Keratinocyte (primary cell): Measurements from ENCODE around the gene C5orf34. TPM values are rescaled to one million over a fixed set of nuclear protein-coding genes. Genes with fewer than 3 reads are reported as not detected.

ENCODE experiments used
- DNase-seq: peaks from one replicate; pipeline ENCODE4 v3.0.0-alpha.2; 2011; ENCODE audit warnings: low read depth, missing footprints, low spot score
- FAIRE-seq: peaks from 2 replicates; lab custom pipeline; 2011; peaks lifted over from hg19 to GRCh38; lab: Jason Lieb, UNC
- H2AFZ ChIP-seq: 2 replicates; pipeline ENCODE4 v1.6.0; 2012; ENCODE audit warnings: low read length, control low read depth, inconsistent platforms; ENCODE audit not compliant: control insufficient read depth
- H3K27ac ChIP-seq: 2 replicates; pipeline ENCODE4 v1.5.1; 2011; ENCODE audit warnings: low read length; ENCODE audit not compliant: control insufficient read depth, insufficient read depth
- H3K27me3 ChIP-seq: 3 replicates; pipeline ENCODE4 v1.6.0; 2011; ENCODE audit warnings: low read length; ENCODE audit not compliant: control insufficient read depth, insufficient read depth; ENCODE audit errors: extremely low read depth
- H3K36me3 ChIP-seq, 2 experiments: 2 replicates in 1 of 2; 3 replicates in 1 of 2; pipeline ENCODE4 v1.5.1; 2011; ENCODE audit warnings: low read length in 2 of 2, mild to moderate bottlenecking in 1 of 2; ENCODE audit not compliant: control insufficient read depth in 2 of 2, insufficient read depth in 2 of 2; ENCODE audit errors: extremely low read depth in 1 of 2
- H3K4me1 ChIP-seq: 3 replicates; pipeline ENCODE4 v1.5.1; 2011; ENCODE audit warnings: low read length; ENCODE audit not compliant: control insufficient read depth, insufficient read depth; ENCODE audit errors: extremely low read depth
- H3K4me2 ChIP-seq: 3 replicates; pipeline ENCODE4 v1.6.0; 2011; ENCODE audit warnings: low read depth, low read length; ENCODE audit not compliant: control insufficient read depth, insufficient read depth; ENCODE audit errors: extremely low read depth
- H3K4me3 ChIP-seq, 3 experiments: fragments of 200-600 bp in 1 of 3; sonication (generic) in 1 of 3; 2 replicates in 2 of 3; 3 replicates in 1 of 3; pipeline ENCODE4 v1.5.1; 2011 to 2016; ENCODE audit warnings: low read length in 3 of 3, mild to moderate bottlenecking in 3 of 3, control low read depth in 2 of 3, inconsistent platforms in 1 of 3, low read depth in 1 of 3, mixed read lengths in 1 of 3, mixed run types in 1 of 3, moderate library complexity in 1 of 3; ENCODE audit not compliant: control insufficient read depth in 2 of 3, insufficient read depth in 2 of 3; ENCODE audit errors: extremely low read depth in 1 of 3
- H3K79me2 ChIP-seq: 2 replicates; pipeline ENCODE4 v1.6.0; 2012; ENCODE audit warnings: low read length; ENCODE audit not compliant: control insufficient read depth, insufficient read depth
- H3K9ac ChIP-seq: 3 replicates; pipeline ENCODE4 v1.6.0; 2011; ENCODE audit warnings: low read length; ENCODE audit not compliant: control insufficient read depth, insufficient read depth; ENCODE audit errors: extremely low read depth
- H3K9me1 ChIP-seq: 3 replicates; pipeline ENCODE4 v1.6.0; 2011; ENCODE audit warnings: low read length; ENCODE audit not compliant: control insufficient read depth, insufficient read depth; ENCODE audit errors: extremely low read depth
- H3K9me3 ChIP-seq: 2 replicates; pipeline ENCODE4 v1.5.1; 2012; ENCODE audit warnings: low read depth, low read length; ENCODE audit not compliant: control insufficient read depth
- H4K20me1 ChIP-seq: 3 replicates; pipeline ENCODE4 v1.6.0; 2011; ENCODE audit warnings: low read length; ENCODE audit not compliant: control insufficient read depth, insufficient read depth; ENCODE audit errors: extremely low read depth
- EZH2 ChIP-seq: IDR thresholded peaks from one replicate; pipeline ENCODE4 v1.6.1; 2012; ENCODE audit warnings: inconsistent platforms, mild to moderate bottlenecking, low read length, moderate library complexity
- dilution Hi-C: fragments of 300-500 bp; cut with MboI; formaldehyde crosslinking; loops from one replicate; pipeline ENCODE4 v1.7.0; 2020; ENCODE audit warnings: low sequenced_read_pairs; ENCODE audit not compliant: extremely low pct_ligation_motif_present
- polyA plus RNA-seq, 5 experiments: library from polyadenylated mRNA; depleted of rRNA in 3 of 5; stranded (reverse) in 3 of 5; stranded (forward) in 1 of 5; unstranded in 1 of 5; fragments of >200 nt; gene quantifications; 1 replicate in 1 of 5; 2 replicates in 3 of 5; 3 replicates in 1 of 5; pipeline versions ENCODE4 v1.2.1 to v1.2.3, GENCODE V29; 2011 to 2012; ENCODE audit warnings: missing spikeins in 2 of 5, low read depth in 1 of 5, low replicate concordance in 1 of 5
- TF ChIP-seq, protein P1 (sequence below), 3 experiments: IDR thresholded peaks in 1 of 3; conservative IDR thresholded peaks in 1 of 3; optimal IDR thresholded peaks in 1 of 3; 2 replicates in 2 of 3; 3 replicates in 1 of 3; pipeline versions ENCODE3 to v1.5.1; 2011; ENCODE audit warnings: low read length in 3 of 3, mild to moderate bottlenecking in 3 of 3, moderate library complexity in 2 of 3, control low read depth in 1 of 3, inconsistent platforms in 1 of 3; ENCODE audit not compliant: insufficient read depth in 2 of 3; ENCODE audit errors: extremely low read depth in 1 of 3

Gene C5orf34
- polyA plus RNA-seq, 1 donor (not counting 4 experiments of a cell fraction or from before 2014, with no cell fraction given), result 5.8 TPM

DNA sequence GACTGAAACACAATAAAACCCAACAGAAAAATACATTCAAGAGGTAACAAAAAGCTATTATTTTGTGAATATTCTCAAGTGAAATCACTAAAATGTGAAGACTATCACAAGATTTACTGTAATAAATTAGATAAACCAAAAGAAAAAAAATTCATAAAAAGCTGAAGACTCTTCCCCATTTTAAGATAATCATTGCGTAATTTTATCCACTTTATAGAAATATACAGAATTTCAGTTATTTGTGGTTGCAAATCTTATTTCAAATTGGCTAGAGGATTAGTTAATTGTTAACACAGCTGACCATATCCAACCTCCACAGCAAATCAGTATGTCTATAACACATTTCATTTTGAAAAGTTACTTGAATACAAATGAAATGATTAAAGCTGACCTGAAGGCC, 23.6 kb downstream of the C5orf34 start:
- H4K20me1 ChIP-seq, result no peaks in the 10 kb centered on the region

DNA sequence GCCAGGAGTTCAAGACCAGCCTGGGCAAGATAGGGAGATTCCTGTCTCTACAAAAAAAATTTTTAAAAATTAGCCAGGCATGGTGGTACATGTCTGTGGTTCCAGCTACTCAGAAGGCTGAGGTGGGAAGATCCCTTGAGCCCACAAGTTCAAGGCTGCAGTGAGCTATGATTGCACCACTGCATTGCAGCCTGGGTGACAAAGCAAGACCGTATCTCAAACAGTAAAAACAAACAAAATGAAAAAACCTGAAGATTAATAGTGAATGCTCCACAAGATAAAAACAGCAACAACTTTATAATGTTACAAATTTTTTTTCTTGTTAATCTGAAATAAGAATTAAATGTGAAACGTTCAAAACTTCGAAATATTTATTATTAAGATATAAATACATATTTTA, 28.6 kb downstream of the C5orf34 start:
- no peak overlapping the region for H3K4me3 ChIP-seq
- H3K4me2 ChIP-seq, result no peak overlapping the region
- peaks cover 21% of the 10 kb centered on the region for H3K79me2 ChIP-seq
- no peaks in the 10 kb centered on the region for H3K9me3 ChIP-seq
- no peak overlapping the region for H3K27ac ChIP-seq
- DNase-seq, result no peak
- dilution Hi-C loops, result no loop called here
- no peaks in the 10 kb centered on the region for H3K36me3 ChIP-seq
- H3K9me1 ChIP-seq, result no peaks in the 10 kb centered on the region
- no peaks in the 10 kb centered on the region for H3K27me3 ChIP-seq
- no peak overlapping the region for H3K9ac ChIP-seq
- FAIRE-seq, result no peak
- H4K20me1 ChIP-seq, result no peaks in the 10 kb centered on the region
- H2AFZ ChIP-seq, result no peak overlapping the region
- no peak for TF ChIP-seq EZH2
- TF ChIP-seq, protein P1, sequence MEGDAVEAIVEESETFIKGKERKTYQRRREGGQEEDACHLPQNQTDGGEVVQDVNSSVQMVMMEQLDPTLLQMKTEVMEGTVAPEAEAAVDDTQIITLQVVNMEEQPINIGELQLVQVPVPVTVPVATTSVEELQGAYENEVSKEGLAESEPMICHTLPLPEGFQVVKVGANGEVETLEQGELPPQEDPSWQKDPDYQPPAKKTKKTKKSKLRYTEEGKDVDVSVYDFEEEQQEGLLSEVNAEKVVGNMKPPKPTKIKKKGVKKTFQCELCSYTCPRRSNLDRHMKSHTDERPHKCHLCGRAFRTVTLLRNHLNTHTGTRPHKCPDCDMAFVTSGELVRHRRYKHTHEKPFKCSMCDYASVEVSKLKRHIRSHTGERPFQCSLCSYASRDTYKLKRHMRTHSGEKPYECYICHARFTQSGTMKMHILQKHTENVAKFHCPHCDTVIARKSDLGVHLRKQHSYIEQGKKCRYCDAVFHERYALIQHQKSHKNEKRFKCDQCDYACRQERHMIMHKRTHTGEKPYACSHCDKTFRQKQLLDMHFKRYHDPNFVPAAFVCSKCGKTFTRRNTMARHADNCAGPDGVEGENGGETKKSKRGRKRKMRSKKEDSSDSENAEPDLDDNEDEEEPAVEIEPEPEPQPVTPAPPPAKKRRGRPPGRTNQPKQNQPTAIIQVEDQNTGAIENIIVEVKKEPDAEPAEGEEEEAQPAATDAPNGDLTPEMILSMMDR (optimal IDR thresholded peaks at IDR 0.05 in 1 of 3, IDR thresholded peaks at IDR 0.05 in 1 of 3, conservative IDR thresholded peaks at IDR 0.05 in 1 of 3; ENCODE audit: extremely low read depth in 1 of 3, insufficient read depth in 2 of 3, low read length in 3 of 3), result no peak
- H3K4me1 ChIP-seq, result peaks cover 4% of the 10 kb centered on the region

More for the DNA sequence above, 23.6 kb downstream of the C5orf34 start:
- Histone ChIP-seq H3K9me3 (no peaks in the 10 kb centered on the region), H3K4me3 (no peak overlapping the region), H3K4me1 (no peaks in the 10 kb centered on the region), H3K4me2 (no peak overlapping the region), H3K9me1 (no peaks in the 10 kb centered on the region), H3K9ac (no peak overlapping the region), H2AFZ (no peak overlapping the region), H3K79me2 (no peaks in the 10 kb centered on the region), H3K27me3 (no peaks in the 10 kb centered on the region), H3K36me3 (no peaks in the 10 kb centered on the region), H3K27ac (no peak overlapping the region)
- TF ChIP-seq EZH2, result no peak
- TF ChIP-seq, protein P1 (optimal IDR thresholded peaks at IDR 0.05 in 1 of 3, IDR thresholded peaks at IDR 0.05 in 1 of 3, conservative IDR thresholded peaks at IDR 0.05 in 1 of 3; ENCODE audit: extremely low read depth in 1 of 3, insufficient read depth in 2 of 3, low read length in 3 of 3), result no peak
- dilution Hi-C loops, result no loop called here
- FAIRE-seq (no peak), DNase-seq (no peak)
